NCI-H69 (cell line): ENCODE results near the gene RPH3AL.
"Not testable (repeated sequence)": the region's sequence is repeated elsewhere in the genome, so short reads cannot be mapped to it uniquely, and the experiment has no call there.

Experiments
- DNase-seq: peaks from one replicate; lab custom pipeline; 2025; lab: John Stamatoyannopoulos, UW

The RPH3AL gene

DNA sequence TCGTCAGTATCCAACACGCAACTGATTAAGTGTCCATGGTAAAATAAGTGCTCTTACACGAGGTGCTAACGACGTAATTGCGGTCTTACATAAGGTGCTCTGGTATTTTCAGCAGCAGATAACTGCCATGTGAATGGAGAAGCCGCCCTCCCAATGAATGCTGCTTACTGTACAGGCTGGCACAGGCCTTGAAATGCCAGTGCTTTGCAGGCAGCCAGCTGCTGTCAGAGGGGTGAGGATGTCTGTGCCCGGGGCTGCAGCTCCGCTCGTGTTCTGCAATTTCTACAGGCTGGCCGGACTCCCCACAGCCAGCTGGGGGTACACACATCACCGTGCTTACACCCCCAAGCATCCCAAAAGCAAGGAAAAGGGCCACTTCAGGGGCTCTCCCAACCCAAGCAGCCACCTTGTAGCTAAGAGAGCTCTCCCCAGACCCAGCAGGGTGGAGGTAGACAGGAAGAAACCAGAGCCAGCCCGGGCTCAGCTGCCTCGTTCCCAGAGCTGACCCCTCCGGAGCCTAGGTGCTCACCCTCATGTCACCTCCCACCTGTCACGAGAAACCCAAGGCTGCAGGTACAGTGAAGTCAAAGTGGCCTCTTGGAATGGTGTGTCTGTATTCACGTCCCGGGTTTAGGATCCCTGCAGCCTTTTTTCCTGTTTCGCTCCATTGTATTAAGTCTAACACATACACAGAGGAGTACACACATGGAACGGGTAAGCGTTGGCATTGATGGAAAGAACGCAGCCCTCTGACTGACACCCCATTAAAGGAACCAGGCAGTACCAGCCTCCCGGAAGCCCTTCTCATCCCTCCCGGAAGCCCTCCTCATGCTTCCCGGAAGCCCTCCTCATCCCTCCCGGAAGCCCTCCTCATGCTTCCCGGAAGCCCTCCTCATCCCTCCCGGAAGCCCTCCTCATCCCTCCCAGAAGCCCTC lies 27.2 kb upstream of the RPH3AL start:
- no peak for DNase-seq

DNA sequence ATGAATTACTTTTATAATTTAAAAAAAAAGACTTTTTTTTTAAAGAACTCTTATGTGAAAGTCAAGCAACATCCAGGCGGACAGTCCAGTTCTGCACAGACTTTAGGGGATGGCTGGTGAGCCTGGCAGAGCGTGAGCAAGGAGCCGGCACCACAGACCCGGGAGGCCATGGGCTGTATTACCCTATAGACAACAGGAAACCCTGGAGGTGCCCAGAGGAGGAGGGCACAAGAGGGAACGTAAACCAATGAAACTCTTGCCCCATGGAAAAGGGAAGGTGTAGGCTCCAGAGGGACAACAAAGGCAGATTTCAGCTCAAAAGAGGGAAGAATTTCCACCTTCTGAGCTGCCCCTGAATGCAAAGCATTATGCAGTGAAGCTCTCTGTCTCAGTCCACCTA lies 25.5 kb upstream of the RPH3AL start:
- no peak for DNase-seq

DNA sequence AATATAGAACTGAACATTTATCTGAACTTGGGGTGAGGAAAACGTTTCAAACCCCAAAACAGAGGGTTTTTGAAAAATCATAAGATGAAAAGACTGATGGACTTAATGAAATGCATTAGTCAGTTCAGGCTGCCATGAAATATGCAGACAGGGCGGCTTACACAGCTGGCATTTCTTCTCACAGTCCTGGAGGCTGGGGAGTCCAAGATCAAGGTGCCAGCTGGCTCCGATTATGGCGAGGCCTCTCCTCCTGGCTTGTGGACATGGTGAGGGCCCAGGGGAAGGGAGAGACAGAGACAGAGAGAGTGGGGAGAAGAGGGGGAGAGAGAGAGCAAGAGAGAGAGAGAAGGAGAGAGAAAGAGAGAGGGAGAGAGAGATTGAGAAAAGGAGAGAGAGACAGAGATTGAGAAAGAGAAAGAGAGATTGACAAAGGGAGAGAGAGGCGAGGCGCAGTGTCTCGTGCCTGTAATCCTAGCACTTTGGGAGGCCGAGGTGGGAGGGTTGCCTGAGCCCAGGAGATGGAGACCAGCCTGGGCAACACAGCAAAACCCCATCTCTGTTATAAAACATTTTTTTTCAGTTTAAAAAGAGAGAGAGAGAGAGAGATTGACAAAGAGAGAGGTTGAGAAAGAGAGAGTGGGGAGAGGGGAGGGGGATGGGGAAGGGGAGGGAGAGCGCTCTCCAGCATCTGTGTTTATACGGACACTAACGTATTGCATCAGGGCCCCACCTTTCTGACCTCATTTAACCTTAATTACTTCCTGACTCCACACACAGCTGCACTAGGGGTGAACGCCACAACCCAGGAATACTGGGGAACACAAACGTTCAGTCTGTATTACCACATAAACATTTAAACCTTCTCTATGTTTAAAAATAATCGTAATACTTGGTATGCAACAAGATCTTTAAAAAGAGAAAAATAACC lies 24.6 kb upstream of the RPH3AL start:
- no peak for DNase-seq

DNA sequence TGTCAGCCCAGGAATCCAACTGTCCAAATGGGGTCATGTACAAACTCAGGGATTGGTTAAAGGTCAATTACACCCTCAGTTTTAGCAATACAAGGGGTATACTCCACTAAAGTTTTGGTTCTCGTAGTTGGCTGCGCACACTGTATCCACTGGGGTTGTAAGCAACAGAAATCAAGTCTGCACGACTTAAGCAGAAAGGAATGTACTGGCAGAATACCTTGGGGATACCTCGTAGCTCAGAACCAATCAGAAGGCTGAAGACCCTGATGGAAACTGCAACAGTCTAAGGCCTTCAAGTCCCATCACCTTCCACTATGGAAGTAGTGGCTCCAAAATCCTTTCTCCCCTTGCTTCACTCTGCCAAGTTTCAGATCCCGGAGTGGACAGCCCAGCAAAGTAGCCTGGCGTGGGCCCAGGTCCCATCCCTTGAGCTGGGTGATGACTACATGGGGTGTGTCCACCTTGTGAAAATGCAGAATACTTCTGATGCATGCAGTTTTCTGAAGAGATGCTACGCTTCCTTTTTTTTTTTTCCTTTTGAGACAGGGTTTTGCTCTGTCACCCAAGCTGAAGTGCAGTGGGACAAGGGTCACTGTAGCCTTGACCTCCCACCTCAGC lies 21.1 kb upstream of the RPH3AL start:
- DNase-seq, result no peak

DNA sequence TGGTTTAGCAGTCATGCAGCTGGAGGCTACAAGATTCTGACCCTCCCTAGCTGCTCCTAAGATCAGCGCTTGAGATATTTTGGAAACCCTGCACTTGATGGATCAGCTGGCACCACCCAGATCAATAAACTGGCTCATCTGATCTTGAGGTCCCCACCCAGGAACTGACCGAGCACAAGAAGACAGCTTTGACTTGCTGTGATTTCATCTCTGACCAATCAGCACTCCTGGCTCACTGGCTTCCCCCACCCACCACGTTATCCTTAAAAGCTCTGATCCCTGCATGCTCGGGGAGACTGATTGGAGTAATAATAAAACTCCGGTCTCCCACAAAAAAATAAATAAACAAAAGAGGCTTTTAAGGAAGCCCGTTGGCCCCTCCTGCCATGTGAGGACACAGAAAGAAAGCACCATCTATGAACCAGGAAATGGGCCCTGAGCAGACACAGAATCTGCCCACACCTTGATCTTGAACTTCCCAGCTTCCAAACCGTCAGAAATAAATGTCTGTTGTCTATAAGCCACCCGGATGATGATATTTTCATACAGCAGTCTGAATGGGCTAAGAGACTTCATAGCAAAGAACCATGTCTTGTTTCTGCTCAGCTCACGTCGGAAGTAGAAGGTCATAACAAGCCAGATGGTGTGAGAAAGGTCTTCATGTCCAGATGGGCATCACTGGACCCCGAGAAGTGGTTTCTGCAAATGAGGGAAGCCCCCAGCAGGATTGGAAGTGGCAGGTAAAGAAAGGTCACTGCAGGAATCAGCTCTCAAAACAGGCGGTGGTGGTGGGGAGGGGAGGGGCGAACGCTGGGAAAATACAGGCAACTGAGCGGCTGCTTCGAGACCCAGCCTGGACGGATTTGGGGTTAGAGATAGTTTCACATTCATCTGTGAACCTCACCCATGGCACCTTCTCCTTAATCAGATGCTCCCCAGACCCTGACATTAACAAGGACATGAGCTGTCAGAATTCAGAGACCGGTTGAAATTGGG lies 19.8 kb upstream of the RPH3AL start:
- no peak for DNase-seq

DNA sequence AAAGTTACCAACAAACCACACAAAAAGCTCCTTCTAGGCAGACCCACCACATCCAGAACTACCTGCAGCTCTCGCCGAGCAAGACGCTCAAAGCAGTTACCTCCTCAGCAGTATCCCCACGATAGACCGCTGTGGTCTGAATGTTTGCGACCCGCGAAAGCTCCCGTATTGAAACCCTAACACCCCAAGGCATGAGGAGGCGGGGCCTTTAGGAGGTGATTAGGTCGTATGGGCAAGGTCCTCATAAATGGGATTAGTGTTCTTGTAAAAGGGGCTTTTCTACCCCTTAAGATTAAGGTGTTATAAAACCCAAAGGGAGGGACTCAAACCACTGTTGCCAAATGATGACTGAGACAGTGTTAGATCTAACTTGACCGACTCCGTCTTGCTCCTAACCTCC lies 19.0 kb upstream of the RPH3AL start:
- no peak for DNase-seq

DNA sequence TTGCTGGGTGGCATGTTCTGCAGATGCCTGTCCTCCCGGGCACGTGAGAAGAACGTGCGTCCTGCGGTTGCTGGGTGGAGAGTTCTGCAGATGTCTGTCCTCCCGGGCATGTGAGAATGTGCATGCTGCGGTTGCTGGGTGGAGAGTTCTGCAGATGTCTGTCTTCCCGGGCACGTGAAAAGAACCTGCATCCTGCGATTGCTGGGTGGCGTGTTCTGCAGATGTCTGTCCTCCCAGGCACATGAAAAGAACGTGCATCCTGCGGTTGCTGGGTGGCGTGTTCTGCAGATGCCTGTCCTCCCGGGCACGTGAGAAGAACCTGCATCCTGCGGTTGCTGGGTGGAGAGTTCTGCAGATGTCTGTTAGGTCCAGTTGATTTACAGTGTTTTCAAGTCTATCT lies 15.0 kb upstream of the RPH3AL start:
- DNase-seq, result not testable (repeated sequence)

DNA sequence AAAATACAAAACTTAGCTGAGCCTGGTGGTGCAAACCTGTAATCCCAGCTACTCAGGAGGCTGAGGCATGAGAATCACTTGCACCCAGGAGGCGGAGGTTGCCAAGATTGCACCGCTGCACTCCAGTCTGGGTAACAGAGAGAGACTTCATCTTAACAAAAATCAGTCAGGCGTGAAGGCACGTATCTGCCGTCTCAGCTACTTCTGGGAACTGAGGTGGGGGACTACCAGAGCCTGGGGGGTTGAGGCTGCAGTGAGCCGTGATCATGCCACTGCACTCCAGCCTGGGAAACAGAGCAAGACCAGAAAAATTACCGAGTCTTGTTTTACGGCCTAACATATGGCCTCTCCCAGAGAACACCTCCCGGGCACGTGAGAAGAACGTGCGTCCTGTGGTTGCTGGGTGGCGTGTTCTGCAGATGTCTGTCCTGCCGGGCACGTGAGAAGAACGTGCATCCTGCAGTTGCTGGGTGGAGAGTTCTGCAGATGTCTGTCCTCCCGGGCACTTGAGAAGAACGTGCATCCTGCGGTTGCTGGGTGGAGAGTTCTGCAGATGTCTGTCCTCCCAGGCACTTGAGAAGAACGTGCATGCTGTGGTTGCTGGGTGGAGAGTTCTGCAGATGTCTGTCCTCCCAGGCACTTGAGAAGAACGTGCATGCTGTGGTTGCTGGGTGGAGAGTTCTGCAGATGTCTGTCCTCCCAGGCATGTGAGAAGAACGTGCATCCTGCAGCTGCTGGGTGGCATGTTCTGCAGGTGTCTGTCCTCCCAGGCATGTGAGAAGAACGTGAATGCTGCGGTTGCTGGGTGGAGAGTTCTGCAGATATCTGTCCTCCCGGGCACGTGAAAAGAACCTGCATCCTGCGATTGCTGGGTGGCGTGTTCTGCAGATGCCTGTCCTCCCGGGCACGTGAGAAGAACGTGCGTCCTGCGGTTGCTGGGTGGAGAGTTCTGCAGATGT lies 14.3 kb upstream of the RPH3AL start:
- not testable (repeated sequence) for DNase-seq

DNA sequence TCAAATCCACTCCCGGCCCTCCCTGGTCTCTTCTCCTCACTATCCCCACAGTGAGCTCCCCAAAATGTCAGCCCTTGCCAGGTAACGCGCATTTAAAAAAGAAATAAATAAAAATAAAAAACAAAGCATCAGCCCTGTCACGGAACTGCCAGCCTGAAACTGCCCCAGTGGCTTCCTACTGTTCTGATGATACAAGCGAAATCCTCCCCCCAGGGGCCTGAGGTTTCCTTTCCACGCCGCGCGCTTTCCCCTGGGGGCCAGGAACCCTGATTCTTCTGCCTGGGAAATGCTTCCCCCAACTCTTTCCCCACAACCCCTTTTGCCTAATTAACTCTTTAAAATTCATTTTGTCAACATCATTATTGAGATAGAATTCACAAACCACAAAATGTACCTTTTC lies 12.2 kb upstream of the RPH3AL start:
- DNase-seq, result no peak

DNA sequence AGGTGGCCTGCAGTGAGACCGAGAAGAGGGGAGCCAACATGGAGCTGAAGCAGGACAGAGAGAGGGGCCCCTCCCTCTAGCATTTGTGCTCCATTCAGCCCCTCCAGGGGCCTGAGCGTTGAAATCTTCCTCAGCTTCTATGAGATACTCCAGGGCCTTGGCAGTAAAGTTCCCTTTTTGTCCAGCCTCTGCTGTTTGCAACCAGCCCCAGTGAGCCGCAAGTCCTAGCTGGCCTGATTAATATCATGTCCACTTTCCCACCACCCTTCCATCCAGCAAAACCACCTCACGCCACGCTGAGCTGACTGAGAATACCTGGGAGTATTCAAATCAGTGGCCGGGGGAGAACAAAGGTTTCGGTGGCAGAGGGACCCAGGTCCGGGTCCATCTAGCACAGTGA lies 11.7 kb upstream of the RPH3AL start:
- DNase-seq, result no peak

DNA sequence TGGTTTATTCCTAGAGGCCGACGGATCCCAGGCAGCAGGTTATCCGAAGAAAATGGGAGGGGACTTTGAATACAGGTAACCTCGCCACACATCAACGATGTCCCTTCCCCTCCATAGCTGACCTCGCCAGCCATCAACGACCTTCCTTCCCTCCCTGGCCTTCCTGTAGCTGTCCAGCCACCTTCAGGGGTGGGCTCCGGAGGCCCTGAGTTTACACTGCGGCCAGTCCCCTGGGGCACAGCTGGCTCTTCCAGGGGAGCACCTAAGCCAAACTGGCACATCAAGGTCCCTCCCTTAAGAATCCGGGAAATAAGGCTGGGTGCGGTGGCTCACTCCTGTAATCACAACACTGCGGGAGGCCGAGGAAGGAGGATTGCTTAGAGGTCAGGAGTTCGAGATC lies 10.1 kb upstream of the RPH3AL start:
- no peak for DNase-seq

DNA sequence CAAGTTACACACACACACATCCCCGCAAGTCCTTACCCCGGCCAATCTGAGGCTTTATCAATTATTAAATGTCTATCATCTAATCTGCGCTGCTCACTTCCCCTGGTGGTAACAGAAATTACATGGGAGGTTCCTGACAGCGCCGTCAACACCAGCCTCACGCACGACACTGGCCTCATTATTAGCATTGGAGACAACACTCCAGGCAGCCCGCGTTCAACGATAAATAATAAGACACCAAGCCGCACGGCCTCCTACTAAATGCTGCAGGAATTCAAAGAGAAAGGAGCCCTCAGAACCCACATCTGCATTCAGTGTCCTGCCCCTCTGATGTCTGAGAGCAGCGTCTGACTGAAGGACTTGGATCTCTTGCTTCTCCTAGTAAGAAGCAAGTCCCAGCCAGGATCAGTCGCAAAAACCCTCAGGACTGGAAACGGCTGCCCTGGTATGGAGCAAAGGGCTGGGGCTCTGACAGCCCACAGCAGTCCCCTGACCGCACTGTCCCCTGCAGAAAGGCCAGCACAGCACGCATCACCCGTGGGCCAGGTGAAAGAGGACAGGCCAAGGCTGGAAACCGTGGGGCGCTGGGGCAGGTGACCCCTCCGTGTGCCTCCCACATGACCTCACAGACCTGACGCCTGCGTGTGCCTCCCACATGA lies 7.6 kb upstream of the RPH3AL start:
- DNase-seq, result no peak

DNA sequence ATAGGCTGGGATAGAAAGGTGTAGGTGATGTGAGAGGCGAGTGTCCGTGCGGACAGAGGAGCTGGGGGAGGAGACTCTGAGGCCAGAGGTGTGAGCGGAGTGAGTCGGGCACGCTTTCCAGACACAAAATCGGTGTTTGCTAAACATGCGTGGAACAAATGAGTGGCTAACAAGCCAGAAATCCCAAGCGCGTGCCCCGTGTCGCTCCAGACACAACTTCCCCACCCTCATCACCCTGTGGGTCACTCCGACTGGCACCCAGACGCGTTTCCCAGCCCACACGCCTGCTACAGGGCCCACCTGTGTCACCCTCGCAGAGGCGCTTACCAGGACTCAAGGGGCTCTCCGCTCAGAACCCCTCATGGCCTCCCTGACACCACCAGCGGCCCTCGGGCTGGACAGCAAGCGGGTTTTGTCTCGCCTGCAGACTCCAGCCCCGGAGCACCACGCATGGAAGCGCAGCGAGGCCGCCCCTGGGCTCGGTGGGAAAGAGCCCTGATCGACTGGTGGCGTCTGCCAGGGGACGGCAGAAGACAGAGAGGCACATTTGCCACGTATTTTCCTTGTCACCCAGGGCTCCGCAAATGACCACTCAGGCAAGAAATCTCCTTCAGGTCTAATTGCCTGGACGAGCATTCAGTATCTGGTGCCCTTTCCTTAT lies 6.0 kb upstream of the RPH3AL start:
- no peak for DNase-seq

DNA sequence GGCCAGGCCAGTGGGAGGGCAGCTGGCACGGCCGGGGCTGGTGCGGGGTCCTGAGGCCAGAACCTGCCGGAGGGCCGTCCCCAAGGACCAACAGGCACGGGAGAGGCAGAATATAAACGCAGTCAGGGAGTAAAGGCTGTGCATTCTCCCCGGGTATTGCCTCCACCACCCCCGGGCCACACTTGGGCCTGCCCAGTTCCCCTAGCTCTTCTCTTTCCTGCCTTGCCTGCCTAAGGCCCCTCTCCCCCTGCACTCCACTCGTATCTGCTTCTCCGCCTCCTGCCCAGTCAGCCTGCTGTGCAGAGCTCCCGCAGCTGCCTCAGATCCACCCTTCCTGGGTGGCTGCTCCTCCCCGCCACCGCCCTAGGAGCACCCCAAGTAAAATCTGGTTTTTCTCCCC lies 5.0 kb upstream of the RPH3AL start:
- DNase-seq, result no peak

DNA sequence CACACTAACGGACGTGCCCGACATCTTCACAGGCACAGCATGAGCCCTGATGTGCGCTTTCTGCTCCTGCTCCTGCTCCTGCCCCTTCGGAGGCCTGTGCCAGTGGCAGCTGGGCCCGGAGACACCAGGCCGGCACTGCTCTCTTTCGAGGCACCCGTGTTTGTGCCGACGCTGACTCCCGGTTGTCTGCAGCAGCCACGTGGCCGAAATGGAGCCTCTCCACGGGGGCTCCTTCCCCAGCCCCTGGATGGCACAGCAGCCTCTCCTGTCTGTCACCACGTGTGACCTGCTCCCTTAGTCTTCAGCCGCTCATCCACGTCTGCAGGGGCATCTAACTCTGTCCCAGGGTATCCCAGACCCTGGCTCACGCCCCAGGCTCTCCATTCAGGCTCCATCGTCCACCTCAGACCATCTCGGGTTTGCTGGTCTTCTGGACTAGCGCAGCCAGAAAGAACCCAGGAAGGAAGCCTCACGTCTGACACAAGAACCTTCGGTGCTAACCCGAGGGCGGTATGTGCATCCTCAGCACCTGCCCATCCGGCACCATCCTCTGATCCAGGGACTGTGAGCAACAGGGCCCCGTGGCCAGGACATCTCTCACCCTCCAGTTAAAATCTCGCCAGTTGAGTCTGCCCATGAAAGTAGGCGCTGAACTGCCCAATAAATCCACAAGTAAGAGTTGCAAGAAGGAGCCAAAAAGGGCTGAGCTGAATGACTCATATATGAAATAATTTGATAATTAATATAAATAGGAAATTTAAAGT lies 4.2 kb upstream of the RPH3AL start:
- DNase-seq, result no peak

DNA sequence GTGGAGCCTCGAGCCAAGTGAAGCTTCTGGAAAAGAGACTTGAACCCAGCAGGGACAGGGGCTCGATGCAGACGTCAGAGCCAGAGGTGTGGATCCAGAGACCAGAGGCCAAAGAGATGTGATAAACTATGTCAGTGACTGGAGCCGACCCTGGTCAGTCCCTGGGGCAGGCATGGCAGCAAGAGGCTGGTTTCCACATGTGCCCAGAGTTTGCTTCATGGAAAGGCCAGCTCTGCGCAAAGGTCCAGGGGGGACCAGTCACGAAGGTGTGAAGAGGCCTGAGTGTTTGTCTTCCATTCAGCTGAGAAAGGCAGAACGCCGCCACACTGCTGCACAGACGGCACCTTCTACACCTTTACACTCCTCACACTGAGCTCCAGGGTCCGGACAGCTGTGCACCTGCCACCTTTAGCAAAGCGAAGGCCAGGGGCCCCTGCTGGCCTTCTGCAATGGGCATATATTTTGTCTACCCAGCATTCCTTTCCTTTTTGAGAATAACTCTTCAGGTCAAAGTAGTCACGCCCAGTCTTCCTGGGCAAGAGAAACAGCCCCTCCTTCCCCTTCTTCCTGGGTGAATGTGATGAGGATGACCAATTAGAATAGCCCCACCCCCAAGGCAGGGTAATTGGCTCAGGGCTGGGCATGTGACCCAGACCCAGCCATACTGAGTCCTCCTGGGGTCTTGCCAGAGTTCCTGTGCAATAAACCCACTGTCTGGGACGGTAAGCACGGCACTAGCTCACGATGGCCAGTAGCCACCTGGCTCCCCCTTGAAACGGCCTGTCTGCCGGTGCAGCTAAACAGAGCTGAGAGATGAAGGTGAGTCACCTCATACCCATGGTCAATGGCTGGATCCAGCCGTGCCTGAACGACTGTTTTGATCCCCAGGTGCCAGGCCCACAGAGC lies 2.3 kb upstream of the RPH3AL start:
- DNase-seq, result no peak

DNA sequence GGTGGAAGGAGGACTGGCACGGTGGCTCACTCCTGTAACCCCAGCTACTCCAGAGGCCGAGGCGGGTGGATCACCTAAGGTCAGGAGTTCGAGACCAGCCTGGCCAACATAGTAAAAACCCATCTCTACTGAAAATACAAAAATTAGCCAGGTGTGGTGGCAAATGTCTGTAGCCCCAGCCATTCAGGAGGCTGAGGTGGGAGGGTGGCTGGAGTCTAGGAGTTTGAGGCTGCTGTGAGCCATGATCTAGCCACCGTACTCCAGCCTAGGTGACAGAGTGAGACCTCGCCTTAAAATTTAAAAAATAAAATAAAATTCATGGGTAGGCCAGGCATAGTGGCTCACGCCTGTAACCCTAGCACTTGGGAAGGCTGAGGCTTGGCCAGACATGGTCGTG lies 1.2 kb upstream of the RPH3AL start:
- DNase-seq, result no peak
